Measurements from ENCODE around the gene SBF2.

Gene SBF2

DNA sequence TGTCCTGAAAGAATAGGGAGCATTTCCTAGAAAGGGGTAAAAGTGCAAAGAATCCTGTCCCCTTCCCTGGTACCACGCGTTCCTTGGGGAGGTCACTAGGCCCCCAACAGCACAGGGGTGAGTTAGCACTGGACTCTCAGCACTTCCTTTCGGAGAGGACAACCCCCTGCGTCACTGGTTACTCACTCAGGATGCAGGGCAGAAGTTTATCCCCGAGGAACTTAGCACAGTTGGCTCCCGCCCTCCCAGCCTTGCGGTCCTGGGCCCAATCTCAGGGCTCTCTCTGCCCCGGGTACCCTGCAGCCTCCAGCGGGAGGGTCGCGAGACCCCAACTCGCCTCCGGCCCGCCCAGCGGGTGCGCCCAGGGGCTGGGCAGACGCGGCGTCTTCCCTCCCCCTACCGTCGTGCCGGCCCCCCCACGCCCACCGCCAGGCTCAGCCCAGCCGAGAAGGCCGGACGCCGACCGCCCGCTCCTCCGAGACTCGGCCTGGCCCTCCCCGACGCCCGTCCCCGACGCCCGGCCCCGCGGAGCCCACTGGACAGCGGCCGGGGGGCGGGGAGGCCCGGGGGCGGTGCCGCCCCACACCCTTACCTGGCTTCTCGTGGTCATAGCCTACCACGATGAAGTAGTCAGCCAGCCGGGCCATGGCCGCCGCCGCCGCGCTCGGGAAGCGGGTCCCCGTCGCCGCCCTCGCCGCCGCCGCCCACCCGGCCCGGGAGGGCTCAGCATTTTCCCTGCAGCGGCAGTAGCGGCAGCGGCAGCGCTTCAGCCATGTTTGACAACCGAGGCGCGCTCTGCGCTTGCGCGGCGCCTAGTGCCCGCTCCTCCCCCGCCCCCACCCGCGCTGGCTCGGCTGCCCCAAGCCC lies at the start of gene SBF2:
Gene SBF2 (minus strand): TSS at position 797 of the 867 bp plus-strand sequence. CDS start 150 bp downstream, at position 647.
- DNase-seq (ENCODE audit: low read depth, low spot score), result no peak

DNA sequence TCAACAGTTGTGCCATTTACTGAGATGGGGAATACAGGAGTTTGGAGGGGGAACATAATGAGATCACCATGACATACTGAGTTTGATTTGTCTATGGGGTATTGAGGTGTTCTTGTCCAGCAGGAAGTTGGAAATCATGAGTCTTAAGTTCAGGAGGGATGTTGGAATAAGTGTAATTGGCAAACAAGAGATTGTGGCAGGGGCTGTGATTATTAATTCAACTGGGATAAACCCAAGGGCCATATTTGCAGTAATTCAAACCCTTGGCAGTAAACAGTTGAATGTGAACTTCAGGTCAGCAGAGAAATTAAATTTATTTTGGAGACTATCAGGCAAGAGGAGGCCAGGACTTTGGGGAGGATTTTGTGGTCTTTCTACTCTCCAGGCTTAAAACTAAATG lies 44.3 kb upstream of the SBF2 start:
- DNase-seq (ENCODE audit: low read depth, low spot score), result no peak

DNA sequence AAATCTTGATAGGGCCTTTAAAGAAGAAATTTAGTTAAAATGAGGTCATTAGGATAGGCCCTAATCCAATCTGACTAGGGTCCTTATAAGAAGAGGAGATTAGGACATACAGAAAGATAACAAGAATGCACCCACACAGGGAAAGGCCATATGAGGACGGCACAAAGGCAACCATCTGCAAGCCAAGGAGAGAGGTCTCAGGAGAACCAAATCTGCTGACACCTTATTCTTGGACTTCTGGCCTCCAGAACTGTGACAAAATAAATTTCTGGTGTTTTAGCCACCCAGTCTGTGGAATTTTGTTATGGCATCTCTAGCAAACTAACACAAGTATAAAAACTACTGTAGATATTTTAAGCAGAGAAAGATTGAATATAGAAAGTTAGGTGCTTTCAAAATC lies 39.5 kb upstream of the SBF2 start:
- no peak for DNase-seq (ENCODE audit: low read depth, low spot score)

DNA sequence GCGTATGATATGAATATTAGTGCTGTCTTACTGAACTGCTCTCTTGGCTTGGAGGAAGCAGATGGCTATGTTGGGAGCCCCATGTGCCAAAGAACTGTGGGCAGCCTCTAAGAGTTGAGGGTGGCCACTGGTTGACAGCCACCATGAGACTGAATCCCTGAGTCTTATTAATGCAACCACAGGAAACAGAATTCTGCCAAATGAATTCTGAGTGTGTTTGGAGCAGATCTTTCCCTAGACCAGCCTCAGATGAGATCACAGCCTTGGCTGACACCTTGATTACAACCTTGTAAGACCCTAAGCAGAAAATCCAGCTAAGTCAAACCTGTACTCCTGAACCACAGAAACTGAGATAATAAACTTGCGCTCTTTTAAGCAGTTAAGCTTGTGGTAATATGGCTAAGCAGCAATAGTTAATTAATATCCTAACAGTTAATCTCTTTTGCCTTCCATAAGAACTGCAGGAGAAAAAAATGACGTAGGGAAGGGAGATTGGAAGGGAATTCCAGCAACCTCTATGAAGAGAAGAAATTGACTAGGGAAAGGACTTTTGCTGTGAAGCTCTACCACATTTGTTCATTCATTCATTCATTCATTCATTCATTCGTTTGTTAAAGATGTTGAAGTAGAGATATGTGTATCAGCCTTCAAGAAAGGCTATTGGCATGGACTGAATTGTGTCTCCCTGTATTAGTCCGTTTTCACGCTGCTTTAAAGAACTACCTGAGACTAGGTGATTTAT lies 37.7 kb upstream of the SBF2 start:
- DNase-seq (ENCODE audit: low read depth, low spot score), result no peak

DNA sequence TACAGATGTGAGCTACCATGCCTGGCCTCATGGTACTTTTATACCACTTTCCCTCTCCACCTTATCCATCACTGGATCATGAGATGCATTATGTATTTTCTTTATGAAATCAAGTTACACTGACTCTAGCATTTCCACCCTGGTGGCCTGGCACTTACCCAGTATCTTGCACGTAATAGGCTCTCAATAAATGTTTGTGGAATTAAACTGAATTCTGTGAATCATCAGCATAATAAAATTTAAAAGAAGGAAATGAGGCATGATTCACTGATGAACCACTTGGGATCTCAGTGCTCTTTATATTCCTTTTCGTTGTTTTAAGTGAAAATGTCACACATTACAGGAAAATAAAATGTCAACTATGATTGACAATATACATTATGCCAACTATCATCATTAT lies 35.9 kb upstream of the SBF2 start:
- no peak for DNase-seq (ENCODE audit: low read depth, low spot score)

DNA sequence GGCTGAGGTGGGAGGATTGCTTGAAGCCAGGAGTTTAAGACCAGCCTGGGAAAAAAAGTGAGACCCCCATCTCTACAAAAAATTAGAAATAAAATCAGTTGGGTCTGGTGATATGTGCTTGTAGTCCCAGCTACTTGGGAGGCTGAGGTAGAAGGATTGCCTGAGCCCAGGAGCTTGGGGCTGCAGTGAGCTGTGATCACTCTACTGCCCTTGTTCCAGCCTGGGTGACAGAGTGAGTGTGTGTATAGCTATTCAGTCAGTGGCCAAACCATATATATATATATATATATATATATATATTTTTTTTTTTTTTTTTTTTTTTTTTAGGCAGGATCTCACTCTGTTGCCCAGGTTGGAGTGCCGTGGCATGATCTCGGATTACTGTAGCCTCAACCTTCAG lies 35.3 kb upstream of the SBF2 start:
- no peak for DNase-seq (ENCODE audit: low read depth, low spot score)

DNA sequence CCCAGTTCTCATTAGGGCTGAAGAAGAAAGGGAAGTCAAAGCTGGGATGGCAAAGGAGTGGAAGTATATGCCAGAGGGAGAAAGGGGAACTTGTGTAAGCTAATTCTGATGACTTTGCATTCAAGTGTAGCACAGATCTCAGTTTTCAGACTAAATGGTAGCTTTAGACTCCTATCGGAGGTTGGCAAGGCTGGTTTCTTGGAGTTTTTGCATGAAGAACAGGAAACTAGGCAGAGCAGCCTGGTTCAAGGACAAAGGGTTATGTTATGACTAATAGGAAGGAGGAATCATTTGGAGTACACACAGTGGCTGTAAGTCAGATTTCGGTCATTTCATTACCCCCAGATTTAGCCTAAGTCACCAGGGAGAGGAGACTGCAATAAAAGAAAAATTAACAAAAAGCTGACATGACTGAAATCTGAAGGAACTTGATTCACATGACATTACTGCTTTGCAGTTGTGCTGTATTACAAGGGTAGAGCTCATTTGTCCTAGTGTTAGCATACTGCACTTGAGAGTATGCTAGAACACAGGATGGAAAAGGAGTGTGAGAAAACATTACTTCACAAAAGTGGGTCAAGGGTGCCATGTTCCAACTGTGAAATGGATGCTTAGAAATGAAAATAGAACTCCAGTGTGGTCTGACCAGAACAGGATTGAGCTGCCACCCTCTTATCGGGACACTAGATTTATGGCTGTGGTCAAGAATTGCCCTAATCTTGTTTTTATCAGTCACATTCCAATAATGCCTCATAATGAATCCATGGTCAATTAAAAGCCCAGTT lies 34.5 kb upstream of the SBF2 start:
- DNase-seq (ENCODE audit: low read depth, low spot score), result no peak

DNA sequence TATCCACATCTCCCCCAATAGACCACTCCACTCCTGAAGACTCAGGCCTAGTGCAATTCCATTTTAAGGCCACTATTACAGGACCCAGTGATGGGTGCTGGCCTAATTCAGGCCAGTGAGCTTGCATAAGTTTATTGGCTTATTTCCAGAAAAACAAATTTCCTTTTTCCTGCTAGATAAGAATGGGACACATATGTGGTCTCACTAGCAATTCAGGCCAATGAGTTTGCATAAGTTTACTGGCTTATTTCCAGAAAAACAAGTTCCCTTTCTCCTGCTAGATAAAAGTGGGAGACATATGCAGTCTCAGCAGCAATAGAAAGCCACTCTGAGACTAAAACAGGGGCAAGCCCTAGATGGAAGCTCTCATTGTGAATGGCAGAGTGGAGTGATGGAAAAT lies 33.2 kb upstream of the SBF2 start:
- no peak for DNase-seq (ENCODE audit: low read depth, low spot score)

DNA sequence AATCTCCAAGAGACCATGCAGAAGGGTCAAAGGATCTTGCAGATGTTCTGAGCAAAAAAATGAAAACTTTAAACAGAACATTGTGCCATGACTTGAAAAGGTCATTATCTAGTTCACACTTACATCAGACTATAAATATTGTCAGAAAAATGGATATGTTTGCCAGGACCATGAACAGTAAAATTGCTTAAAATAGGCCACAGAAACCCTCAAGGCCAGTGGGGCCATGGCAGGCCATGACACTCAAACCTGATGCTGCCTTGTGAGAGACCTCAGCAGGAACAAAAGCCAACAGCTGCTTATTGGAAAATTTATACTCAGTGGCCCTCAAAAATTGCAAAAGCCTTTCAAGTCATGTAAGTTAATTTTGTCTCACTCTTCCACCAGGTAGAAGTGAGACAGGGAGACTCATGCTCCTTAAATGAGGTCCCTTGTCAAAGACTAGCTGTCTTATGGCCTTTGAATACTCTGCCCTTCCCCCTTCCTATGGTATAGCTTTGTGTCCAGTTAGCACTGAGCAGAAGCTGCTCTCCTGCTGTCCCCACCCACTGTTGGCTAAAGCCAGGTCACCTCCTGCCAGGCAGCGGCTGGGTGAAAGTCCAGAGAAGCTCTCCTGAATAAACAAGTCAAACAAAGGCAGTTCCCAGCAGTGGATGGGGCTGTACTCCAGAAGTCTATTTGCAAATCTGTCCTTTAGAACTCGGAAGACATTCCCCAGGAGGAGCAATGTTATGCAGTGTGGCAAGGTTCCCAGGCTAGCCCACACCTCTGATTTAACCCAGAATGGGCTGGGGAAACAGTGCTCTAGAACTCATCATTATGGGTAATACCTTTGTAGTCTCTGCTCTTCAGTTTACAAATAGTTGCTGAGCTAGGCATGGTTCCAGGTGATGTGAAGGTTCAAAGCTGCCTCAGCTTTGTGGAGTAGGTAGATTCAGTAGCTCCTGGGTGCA lies 32.3 kb upstream of the SBF2 start:
- no peak for DNase-seq (ENCODE audit: low read depth, low spot score)

DNA sequence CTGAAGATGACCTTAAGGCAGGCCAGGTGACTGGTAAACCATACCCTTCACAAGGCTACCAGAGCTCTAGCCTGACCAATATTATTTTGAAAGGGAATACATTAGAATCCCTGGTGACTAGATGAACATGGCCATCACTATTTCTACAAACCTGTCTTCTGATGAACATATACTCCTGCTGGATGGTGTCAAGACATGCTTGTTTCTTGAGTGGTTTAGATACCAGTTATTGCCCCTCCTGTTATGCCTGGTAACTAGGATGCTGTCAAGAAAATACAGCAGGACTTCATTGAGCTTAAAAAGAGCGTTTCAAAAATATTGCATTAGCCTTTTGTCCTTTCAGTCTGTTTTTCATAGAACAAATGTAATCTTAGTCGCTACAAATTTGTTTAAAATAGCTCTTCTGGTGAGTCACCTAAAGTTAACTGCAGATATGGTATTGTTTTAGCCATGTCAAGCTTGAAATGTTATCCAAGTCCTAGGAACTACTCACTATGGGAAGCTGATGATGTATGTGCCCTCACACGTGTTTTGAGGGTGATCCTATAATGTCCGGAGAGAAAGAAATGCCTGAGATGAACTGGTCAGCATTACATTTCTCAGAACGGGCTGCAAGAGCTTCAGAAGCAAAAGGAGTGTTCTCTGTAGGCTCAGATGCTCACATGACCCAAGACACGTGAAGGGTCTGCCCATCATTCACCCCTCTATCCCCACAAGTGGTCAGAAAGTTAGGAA lies 31.4 kb upstream of the SBF2 start:
- no peak for DNase-seq (ENCODE audit: low read depth, low spot score)

DNA sequence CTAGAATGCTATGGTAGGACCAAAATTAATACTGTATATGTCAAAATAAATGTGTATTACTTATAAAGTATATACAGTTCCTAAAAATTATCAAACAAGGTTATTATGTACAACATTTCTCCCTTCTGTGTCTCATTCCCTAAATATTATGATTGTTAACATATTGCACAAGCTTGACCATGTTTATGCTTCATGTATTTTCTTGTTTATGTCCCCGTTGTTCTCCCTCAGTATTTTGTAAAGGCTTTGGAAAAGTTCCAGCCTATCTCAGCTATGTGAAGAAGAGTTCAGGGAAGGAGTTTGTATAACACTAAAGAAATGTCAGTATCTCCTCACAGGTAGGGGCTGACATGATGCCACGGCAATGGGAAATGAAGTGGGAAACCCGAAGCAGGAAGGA lies 30.5 kb upstream of the SBF2 start:
- no peak for DNase-seq (ENCODE audit: low read depth, low spot score)

DNA sequence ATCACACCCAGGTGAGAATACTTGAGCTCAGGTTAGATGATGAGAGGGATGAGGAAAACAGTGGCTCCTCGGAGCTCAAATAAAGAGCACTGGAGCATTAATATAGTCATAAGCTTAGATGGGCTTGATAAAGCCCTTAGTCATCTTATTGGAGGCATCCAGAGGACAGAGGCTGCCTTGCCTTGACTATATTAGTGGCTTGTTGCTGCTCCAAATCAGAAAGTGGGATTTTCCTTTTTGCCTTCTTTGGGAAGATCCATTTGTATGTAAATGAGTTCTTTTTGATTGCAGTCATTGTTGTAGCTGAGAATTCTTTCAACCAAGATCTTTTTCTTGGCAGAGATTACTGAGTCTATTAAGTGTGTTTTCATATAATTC lies 29.8 kb upstream of the SBF2 start:
- no peak for DNase-seq (ENCODE audit: low read depth, low spot score)

DNA sequence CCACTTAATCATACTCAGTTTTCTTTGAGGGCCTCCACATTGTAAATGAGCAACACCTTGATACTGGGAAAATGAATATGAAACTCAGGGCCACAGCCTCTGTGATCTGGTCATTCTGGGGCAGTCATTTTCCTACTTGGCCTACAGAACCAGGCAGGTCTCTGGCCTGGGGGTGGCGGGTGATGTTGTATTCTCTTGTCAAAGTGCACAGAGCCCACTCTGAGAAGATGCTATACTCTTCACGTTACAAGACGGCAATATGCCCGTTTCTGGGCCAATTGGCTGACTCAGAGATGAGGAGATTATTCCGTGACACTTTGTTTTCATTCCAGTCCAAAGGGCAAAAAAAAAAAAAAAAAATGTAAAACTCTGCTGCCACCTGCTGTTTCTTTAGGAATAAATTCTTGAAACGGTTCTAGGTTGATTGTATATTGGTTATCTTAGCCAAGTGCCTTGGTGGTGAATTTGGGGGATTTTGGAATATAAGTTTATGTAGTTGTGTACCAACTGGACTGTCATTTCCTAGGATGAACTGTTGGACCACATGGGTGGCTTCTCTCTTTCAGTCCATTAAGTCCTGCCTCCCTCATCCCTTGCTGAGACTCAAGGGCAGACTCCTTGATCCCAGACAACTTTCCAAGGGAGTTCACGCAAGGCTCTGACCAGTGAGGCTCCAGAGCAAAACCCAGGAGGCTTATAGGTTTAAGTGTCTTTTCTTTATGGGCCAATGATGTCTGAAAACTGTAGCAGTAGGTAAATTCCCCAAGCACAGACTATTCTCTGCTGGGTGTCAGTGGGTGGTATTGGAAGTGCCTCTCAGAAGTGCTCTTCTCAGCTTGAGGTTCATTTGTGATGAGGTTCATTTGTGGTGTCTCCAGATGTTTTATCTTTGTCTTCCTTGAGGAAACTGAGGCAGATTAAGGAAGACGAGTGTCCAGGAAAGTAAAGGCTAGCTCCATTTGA lies 29.1 kb upstream of the SBF2 start:
- no peak for DNase-seq (ENCODE audit: low read depth, low spot score)

DNA sequence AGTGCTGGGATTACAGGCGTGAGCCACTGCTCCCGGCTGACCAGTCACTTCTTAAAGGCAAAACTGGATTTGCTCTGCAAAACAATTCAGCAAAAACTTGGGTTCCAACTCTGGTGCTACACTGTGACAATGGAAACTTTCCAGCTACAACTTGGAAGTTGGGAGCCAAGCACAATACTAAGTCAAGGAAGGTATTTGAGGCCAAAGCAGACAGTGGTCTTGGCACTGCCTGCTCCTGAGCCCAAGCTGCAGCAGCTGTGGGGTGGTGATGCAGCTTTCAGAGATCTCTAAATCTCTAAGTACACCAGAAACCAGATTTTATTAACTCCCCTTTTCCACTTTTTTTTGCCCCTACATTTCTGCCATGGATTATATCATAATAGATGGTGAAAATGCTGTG lies 28.4 kb upstream of the SBF2 start:
- no peak for DNase-seq (ENCODE audit: low read depth, low spot score)

DNA sequence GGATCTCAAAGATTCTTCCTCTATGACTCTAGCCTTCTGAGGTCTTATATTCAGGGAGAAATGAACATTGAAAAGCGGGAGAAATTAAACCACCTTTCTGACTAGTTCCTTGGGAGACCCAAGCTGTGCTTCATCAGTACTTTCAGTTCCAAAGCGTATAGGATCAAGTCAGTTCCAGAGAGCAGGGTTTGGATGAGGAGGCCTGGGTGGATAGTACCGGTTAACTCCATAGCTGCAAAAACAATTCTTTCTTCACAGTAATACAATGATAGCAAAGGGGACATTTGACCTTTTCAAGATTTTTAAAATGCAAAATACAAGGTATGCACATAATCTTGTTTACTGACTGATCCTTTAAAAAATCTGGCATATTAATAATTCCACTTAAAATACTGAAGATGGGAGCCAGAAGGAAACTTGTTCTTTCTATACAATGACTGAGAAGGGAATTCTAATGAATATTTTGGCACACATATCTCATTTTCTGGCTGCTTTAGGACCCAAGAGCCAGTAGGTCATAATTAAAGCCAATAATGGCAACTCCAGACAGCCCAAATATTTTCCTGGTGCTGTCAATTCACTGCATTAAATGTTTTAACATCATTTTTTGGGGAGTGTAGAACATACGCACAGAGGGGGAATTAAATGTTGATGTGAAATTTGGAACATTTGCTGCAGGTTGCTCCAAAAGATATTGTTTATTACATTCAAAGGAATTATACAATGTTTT lies 26.9 kb upstream of the SBF2 start:
- DNase-seq (ENCODE audit: low read depth, low spot score), result no peak

DNA sequence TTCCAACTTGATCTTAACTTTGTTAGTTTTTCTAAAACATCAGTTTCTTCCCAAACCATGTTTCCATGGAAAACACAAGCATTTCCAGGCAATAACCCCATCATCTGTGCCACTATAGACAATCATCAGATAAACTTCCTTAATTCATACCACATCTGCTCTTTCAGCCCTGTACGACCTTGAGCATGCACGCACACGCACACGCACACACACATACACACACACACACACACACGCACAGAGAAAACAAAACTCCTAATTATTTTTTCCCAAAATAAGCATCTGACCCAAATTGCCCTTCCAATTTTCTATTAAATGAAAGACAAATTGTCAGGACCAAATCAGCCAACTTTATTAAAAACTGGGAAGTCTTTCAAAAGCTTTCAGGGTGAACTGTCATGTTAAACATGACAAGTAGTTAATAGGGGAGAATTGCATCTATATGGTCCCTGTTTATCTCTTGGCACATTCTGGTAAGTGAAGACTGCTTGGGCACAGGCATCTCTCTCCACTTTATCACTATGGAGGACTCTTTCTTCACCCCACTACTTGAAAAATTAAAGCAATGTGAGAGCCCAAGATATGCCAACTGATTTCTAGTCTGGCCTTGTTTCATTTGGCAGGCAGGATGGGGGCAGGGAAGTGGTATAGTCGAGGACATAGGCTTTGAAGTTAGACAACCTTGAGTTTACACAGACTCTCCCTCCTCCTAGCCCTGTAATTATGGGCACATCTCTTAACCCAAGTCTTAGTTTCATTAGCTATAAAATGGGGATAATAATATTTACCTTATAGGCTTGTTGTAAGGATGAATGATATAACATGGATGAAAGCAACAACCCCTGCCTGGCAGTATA lies 25.9 kb upstream of the SBF2 start:
- DNase-seq (ENCODE audit: low read depth, low spot score), result no peak

DNA sequence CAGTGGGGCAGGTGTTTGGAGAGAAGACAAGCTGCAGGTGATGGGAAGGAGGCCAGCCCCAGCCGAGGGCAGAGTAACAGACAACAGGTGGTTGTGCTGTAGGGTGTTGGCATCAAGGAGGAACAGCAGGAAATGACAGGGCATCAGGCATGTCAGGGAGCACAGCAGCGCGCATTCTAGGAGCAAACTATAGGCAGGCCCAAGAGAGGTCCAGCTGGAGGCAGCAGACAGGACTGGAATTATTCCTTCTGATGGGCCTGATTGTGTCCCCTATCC lies 24.4 kb upstream of the SBF2 start:
- no peak for DNase-seq (ENCODE audit: low read depth, low spot score)
